Heart left ventricle (tissue), 16 donors: ENCODE data around the gene AGMO. TPM values are rescaled to one million over a fixed set of nuclear protein-coding genes. Genes with fewer than 3 reads are reported as not detected.

Source experiments
- ATAC-seq, 4 donors: fragments of 200-7000 bp; cut with Tn5 transposase; one replicate each; pipeline ENCODE4 v1.9.1; 2020 to 2022; ENCODE audit warnings: moderate library complexity in 4 of 4, mild to moderate bottlenecking in 3 of 4, moderate number of reproducible peaks in 1 of 4
- DNase-seq, 5 donors: peaks; one replicate each; pipeline ENCODE4 v3.0.0-alpha.2; 2020
- H3K27ac ChIP-seq, 12 donors: fragments of 200-600 bp; sonication (generic) in 4 of 12; one replicate each; pipeline versions ENCODE4 v1.5.0 to v1.8.0; 2016 to 2022; ENCODE audit warnings: mild to moderate bottlenecking in 2 of 12
- H3K27me3 ChIP-seq, 9 donors: fragments of 200-600 bp; sonication (generic) in 2 of 9; one replicate each; pipeline versions ENCODE4 v1.5.1 to v1.8.0; 2016 to 2022; ENCODE audit warnings: mild to moderate bottlenecking in 3 of 9
- H3K36me3 ChIP-seq, 9 donors: fragments of 200-600 bp; sonication (generic) in 2 of 9; one replicate each; pipeline versions ENCODE4 v1.5.0 to v1.8.0; 2018 to 2022; ENCODE audit warnings: mild to moderate bottlenecking in 2 of 9
- H3K4me1 ChIP-seq, 12 donors: fragments of 200-600 bp; sonication (generic) in 4 of 12; one replicate each; pipeline versions ENCODE4 v1.5.0 to v1.8.0; 2016 to 2022; ENCODE audit warnings: mild to moderate bottlenecking in 3 of 12
- H3K4me3 ChIP-seq, 12 donors: fragments of 200-600 bp; sonication (generic) in 4 of 12; one replicate each; pipeline versions ENCODE4 v1.5.0 to v1.8.0; 2017 to 2022; ENCODE audit warnings: mild to moderate bottlenecking in 9 of 12, moderate library complexity in 4 of 12
- H3K9me3 ChIP-seq, 12 donors: fragments of 200-600 bp; sonication (generic) in 4 of 12; one replicate each; pipeline versions ENCODE4 v1.5.0 to v1.8.0; 2016 to 2022; ENCODE audit warnings: mild to moderate bottlenecking in 1 of 12
- POLR2A ChIP-seq, 2 donors: fragments of 450-650 bp; IDR thresholded peaks; one replicate each; pipeline ENCODE4 v1.6.1; 2017; ENCODE audit warnings: antibody characterized with exemption in 2 of 2, mild to moderate bottlenecking in 2 of 2, moderate library complexity in 2 of 2
- WGBS, 4 donors: extraction: QIAGEN DNeasy Blood & Tissue Kit in 2 of 4; methylation state at CpG; one replicate each; pipeline versions ENCODE4 v1.1.5 to v1.1.7; 2013 to 2018; 5-methylcytosine and 5-hydroxymethylcytosine counted together
- intact Hi-C, 10 donors: fragments of 100-400 bp; cut with DNase I; formaldehyde crosslinking; loops; one replicate each; pipeline versions ENCODE4 v1.11.1 to v1.14.2; 2022
- polyA plus RNA-seq, 2 donors: library from polyadenylated mRNA; stranded (reverse); fragments of 200-250 nt; gene quantifications; one replicate each; pipeline ENCODE4 v1.2.3, GENCODE V29; 2013
- total RNA-seq, 9 donors: library from RNA; depleted of rRNA in 2 of 9; stranded (reverse); fragments of >200 nt in 2 of 9; fragmentation: NEBNext Ultra II Directional in 3 of 9; extraction: Animal tissue kit (Norgen Biotek cat#: 25700) in 3 of 9; gene quantifications; one replicate each; pipeline versions ENCODE4 v1.1.0 to v1.2.4, GENCODE V29; 2016 to 2023
- TF ChIP-seq, protein P1 (sequence below), 12 donors: fragments of 200-600 bp; sonication (generic) in 4 of 12; IDR thresholded peaks; one replicate each; pipeline versions ENCODE4 v1.5.0 to v1.8.0; 2018 to 2022; ENCODE audit warnings: antibody characterized with exemption in 12 of 12, mild to moderate bottlenecking in 5 of 12
- donor health status: ischemic (EF 13 %, LVEDD 7.1; RV severe dilation, severe dysfunction).
- donor health status: healthy with polysubstance abuse.
- donor health status: DM: no; HTN: yes; CAD: no.
- donor health status: DM: no; HTN: no; CAD: no.
- donor health status: ischemic (EF 25% LVEDD 6.9; RV normal size, moderate dysfunction).
- donor health status: ischemic (EF 25% LVEDD 5.7; RV mildly dilated, moderate dysfunction).
- donor health status: healthy.
- donor health status: DM: yes; HTN: yes; CAD: no.
- donor health status: ischemic (EF 35%, LVEDD 5.7; RV mildly dilated, moderate dysfunction).
- donor health status: nonischemic (EF 11% LVEDD 7.7; RV severe dilation, severe dysfunction).
- donor health status: DM: yes; HTN: yes; CAD: no.
- donor health status: PGD.
- donor health status: ischemic (EF 29% LVEDD 5.4; RV normal size, mild dysfunction).
- donor health status: nonischemic (EF 23%, LVEDD 6.1; RV moderate dilation, normal function).

Gene AGMO
- total and polyA plus RNA-seq, 11 donors: 0.12 to 0.72 (median 0.40) TPM; not detected in 1

GRCh38 chr7:15498465-15498864 is 63.4 kb downstream of the AGMO start:
- TF ChIP-seq POLR2A (IDR thresholded peaks at IDR 0.05): no peak
- TF ChIP-seq, protein P1, sequence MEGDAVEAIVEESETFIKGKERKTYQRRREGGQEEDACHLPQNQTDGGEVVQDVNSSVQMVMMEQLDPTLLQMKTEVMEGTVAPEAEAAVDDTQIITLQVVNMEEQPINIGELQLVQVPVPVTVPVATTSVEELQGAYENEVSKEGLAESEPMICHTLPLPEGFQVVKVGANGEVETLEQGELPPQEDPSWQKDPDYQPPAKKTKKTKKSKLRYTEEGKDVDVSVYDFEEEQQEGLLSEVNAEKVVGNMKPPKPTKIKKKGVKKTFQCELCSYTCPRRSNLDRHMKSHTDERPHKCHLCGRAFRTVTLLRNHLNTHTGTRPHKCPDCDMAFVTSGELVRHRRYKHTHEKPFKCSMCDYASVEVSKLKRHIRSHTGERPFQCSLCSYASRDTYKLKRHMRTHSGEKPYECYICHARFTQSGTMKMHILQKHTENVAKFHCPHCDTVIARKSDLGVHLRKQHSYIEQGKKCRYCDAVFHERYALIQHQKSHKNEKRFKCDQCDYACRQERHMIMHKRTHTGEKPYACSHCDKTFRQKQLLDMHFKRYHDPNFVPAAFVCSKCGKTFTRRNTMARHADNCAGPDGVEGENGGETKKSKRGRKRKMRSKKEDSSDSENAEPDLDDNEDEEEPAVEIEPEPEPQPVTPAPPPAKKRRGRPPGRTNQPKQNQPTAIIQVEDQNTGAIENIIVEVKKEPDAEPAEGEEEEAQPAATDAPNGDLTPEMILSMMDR (IDR thresholded peaks at IDR 0.05): no peak
- intact Hi-C loops: no loop called here
- H3K36me3 ChIP-seq: no peaks in the 10 kb centered on the region
- no peaks in the 10 kb centered on the region for H3K4me1 ChIP-seq
- no peak overlapping the region for H3K4me3 ChIP-seq
- DNase-seq (no peak), ATAC-seq (no peak)
- H3K27ac ChIP-seq: no peak overlapping the region
- no peaks in the 10 kb centered on the region for H3K9me3 ChIP-seq
- no peaks in the 10 kb centered on the region for H3K27me3 ChIP-seq
- WGBS, 4 donors: 62 to 84% (median 68%) methylated on average over 4 of the region's 4 CpGs

- H3K36me3 ChIP-seq: no peaks in the 10 kb centered on the region
- no peak overlapping the region for H3K27ac ChIP-seq
- peaks cover 0 to 4% (median 0%) of the 10 kb centered on the region in 12 donors for H3K4me1 ChIP-seq
- no peak overlapping the region for H3K4me3 ChIP-seq
- no peaks in the 10 kb centered on the region for H3K27me3 ChIP-seq
- TF ChIP-seq POLR2A (IDR thresholded peaks at IDR 0.05): no peak
- TF ChIP-seq, protein P1 (IDR thresholded peaks at IDR 0.05): no peak
- intact Hi-C loops: no loop called here
- DNase-seq (no peak), ATAC-seq (no peak)
- WGBS, 4 donors: 83 to 91% (median 90%) methylated on average over 2 of the region's 2 CpGs
- no peaks in the 10 kb centered on the region for H3K9me3 ChIP-seq
Observed at GRCh38 chr7:15495170-15495569, 66.6 kb downstream of the AGMO start.

DNA sequence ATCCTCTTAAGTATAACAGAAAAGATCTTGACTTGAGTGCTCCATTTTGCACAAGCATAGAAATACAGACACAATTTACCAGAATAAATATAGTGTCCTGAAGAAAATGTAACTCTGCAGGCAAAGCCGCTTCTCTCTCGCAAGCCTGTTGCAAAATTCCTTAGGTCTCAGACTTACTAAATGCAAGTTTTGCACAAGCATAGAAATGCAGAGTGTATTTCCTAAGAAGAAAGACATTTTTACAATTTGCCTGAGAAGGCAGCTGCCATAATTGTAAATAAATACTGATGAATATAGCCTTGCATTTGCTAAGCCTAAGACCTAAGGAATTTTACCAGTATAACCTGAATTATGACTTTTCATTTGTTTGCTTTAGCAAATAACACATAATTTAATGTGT is 67.1 kb downstream of the AGMO start:
- DNase-seq (no peak), ATAC-seq (no peak)
- intact Hi-C loops: no loop called here
- no peaks in the 10 kb centered on the region for H3K36me3 ChIP-seq
- no peaks in the 10 kb centered on the region for H3K27me3 ChIP-seq
- H3K9me3 ChIP-seq: no peaks in the 10 kb centered on the region
- TF ChIP-seq, protein P1 (IDR thresholded peaks at IDR 0.05): no peak
- TF ChIP-seq POLR2A (IDR thresholded peaks at IDR 0.05): no peak
- no peak overlapping the region for H3K4me3 ChIP-seq
- 50 to 99% (median 66%) methylated on average over 2 of the region's 2 CpGs for WGBS, 4 donors
- H3K27ac ChIP-seq: no peak overlapping the region
- H3K4me1 ChIP-seq: peaks cover 0 to 4% (median 0%) of the 10 kb centered on the region in 12 donors

- TF ChIP-seq POLR2A (IDR thresholded peaks at IDR 0.05): no peak
- TF ChIP-seq, protein P1 (IDR thresholded peaks at IDR 0.05): no peak
- WGBS, 4 donors: 47 to 96% (median 61%) methylated on average over 2 of the region's 2 CpGs
- Histone ChIP-seq H3K27me3 (no peaks in the 10 kb centered on the region), H3K9me3 (no peaks in the 10 kb centered on the region), H3K4me1 (peaks cover 0 to 10% (median 0%) of the 10 kb centered on the region in 12 donors), H3K4me3 (no peak overlapping the region), H3K27ac (no peak overlapping the region), H3K36me3 (no peaks in the 10 kb centered on the region)
- DNase-seq: no peak
- ATAC-seq: no peak
- intact Hi-C loops: no loop called here
Observed at GRCh38 chr7:15491361-15491760, 70.5 kb downstream of the AGMO start.
